HFF-Myc (cell line): Measurements from ENCODE around the gene GNB1L.

ENCODE experiments used
- DNase-seq: peaks from one replicate; pipeline ENCODE4 v3.0.0-alpha.2; 2011; ENCODE audit warnings: low read depth; ENCODE audit errors: extremely low read depth
- H3K4me3 ChIP-seq: replicated peaks from 2 replicates; pipeline ENCODE4 v1.5.1; 2011; ENCODE audit warnings: low read depth, mild to moderate bottlenecking, control low read depth, low read length
- CTCF ChIP-seq: IDR thresholded peaks from 2 replicates; pipeline ENCODE4 v1.5.1; 2012; ENCODE audit warnings: mild to moderate bottlenecking, low read depth, low read length, control low read depth; ENCODE audit errors: missing control alignments

Gene GNB1L

DNA sequence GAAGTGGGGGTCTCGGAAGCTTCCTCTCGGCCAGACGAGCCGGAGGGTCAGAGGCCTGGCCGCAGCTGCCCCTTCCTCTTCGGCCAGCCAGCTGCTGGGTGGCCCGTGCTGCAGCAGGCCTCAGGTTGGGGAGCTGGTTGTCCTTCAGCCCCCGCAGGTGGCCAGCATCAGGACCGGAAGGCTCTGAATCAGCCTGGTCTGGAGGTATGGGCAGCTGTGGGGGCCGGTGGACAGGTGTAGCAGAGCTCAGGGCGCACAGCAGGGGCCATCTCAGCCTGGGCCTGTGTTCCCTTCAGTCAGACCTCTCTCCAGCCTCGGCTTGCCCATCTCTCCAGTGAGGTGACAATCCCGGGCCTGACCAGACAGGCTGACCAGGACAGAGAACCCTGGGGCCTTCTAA lies 107.9 kb downstream of the GNB1L start:
- no peak for TF ChIP-seq CTCF
- no peak for DNase-seq
- H3K4me3 ChIP-seq: no peak overlapping the region

DNA sequence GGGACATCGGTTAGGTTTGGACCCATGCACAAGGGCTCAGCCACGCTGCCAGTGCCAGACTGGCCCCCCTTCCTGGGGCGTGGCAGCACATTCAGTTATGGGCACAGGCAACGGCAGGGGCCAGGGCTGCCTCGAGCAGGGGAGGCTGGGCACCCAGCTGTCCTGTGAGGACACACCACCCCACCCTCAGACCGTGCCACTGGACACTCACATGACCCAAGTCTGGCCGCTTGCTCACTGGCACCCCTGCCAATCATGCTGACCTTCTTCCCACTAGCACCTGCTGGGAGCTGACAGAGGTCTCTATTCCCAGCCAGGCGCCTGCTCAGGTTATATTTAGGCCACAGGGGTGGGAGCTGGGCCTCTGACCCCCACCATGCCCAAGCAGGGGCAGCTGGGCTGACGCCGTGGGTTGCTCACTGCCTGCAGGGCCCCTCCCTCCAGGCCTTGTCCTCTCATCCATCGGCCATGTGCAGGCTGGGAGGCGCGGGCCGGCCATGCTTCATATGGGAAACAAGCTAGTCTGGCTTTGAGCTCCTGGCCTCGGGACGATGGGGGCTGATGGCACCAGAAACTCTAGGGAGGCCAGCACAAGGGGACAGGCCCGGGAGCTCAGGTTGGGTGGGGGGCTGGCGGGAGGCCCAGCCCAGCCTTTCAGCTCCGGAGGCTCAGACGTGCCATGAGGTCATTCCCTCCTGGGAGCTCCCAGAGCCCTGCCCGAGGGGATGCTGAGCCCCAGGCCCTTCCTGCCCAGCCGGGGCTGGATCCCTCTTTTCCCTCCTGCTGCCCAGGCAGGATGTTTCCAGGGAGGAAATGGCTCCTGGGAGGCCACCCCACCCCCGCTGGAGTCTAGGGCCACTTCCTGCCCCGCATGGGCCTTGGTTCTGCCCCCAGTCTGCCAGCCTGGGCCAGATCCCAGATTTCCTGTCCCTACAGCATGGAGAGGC lies 109.2 kb downstream of the GNB1L start:
- no peak overlapping the region for H3K4me3 ChIP-seq
- TF ChIP-seq CTCF: no peak
- no peak for DNase-seq

DNA sequence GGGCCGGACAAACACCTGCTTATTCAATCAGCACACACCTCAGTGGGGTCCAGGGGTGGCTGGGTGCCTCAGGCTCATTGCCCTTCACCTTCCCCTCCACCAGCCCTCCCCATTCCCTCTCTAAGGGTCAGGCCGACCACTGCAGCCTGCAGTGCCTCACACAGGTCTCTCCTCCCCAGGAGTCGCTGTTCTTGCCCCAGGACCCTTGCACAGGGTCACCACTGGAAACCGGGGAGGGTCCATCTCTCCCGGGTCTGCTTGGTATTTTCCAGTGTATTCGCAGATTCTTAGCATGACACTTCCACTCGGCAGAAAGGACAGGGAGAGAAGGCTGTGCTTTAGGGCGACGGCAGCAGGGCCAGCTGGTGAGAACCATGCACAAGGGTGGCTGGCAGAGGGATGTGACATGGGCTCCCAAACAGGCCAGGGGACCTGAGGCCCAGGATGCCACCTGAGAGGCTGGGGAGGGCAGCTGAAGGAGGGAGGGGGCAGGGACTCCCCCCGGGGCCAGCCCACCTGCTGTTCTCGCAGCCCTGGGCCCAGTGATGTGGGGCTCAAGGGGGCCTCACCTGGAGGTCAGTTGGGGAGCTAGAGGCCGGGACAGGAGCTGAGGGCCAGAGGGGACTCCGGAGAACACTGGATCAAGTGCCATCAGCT lies 110.2 kb downstream of the GNB1L start:
- DNase-seq: no peak
- TF ChIP-seq CTCF: no peak
- H3K4me3 ChIP-seq: no peak overlapping the region

DNA sequence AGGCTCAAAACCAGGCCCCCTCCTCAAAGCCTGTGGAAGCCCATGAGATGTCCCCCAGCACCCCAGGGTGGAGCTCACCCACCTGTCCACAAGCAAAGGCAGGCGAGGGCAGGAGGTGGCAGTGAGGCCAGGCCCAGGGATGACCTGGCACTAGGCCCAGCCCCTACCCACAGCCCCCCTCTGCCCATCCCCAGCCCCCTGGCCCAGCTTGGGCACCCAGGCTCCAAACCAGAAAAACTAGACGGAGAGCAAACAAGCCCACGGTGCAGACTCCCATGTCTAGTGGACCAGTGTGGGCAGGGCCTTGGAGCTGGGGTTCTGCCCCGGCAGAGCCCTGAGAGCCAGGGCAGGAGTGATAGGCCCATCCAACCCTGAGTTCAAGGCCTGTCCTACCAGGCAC lies 111.0 kb downstream of the GNB1L start:
- H3K4me3 ChIP-seq: no peak overlapping the region
- no peak for DNase-seq
- no peak for TF ChIP-seq CTCF

- H3K4me3 ChIP-seq: no peak overlapping the region
- TF ChIP-seq CTCF: no peak
- DNase-seq: no peak
These were observed 111.6 kb downstream of the GNB1L start for GRCh38 chr22:19743081-19743480.

DNA sequence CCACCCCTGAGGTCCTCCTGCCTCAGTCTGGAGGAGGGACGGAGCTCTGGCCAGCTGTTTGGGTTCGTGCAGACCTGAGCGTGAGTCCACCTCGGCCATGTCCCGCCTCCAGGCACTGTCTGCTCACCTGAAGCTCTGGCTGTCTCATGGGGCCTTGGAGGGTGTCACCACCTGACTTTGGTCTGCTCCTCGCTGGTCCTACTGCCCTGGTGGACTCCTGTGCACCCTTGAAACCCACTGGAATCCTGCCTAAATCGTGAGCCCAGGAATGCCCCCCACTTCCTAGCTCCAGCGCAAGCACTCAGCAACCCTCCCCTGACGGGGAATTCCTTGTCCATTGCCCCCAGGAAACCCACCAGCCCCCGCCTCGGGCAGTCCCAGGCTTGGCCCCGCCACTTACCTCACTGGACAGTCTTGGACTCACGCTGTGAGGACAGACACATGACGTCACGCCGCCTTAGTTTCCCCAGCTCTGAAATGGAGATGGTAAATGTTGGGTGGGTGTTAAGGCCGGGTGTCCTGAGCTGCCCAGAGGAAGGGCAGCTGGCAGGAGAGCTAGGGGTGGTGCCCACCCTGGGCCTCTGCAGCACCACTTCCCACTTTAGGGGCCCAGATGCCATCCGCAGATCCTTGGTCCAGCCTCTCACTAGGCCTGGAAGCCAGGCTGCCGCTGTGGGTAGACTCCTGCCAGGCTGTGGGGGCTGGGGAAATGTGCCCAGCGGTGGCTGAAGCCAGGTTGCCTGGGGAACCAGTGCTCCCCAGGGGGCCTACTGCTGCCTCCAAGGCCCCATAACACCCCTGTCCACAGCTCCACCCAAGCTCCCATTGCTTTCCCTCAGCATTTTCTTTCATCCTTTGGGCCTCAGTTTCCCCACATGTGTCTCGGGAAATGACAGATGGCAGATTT lies 112.3 kb downstream of the GNB1L start:
- no peak overlapping the region for H3K4me3 ChIP-seq
- DNase-seq: no peak
- TF ChIP-seq CTCF: no peak
